Effector memory CD4-positive, alpha-beta T cell (primary cell): Measurements from ENCODE around the gene TUBAL3.

Experiments
- DNase-seq, 3 donors: peaks; one replicate each; pipeline ENCODE4 v3.0.0-alpha.2; 2020
- H3K27ac ChIP-seq: 2 replicates; pipeline ENCODE4 v1.7.0; 2013; ENCODE audit warnings: mild to moderate bottlenecking, low read length, moderate library complexity; ENCODE audit not compliant: insufficient read depth, poor library complexity, severe bottlenecking
- H3K27me3 ChIP-seq: replicated peaks from 2 replicates; pipeline ENCODE4 v1.7.0; 2013; ENCODE audit warnings: mild to moderate bottlenecking, low read length; ENCODE audit not compliant: insufficient read depth, control insufficient read depth, poor library complexity, severe bottlenecking
- H3K36me3 ChIP-seq: 2 replicates; pipeline ENCODE4 v1.7.0; 2013; ENCODE audit warnings: mild to moderate bottlenecking, low read length, moderate library complexity; ENCODE audit not compliant: control insufficient read depth, insufficient read depth
- H3K4me1 ChIP-seq: 2 replicates; pipeline ENCODE4 v1.7.0; 2013; ENCODE audit warnings: low read length, mild to moderate bottlenecking; ENCODE audit not compliant: control insufficient read depth, insufficient read depth, poor library complexity, severe bottlenecking
- H3K4me3 ChIP-seq: 2 replicates; pipeline ENCODE4 v1.7.0; 2013; ENCODE audit warnings: low read length, low read depth, mild to moderate bottlenecking; ENCODE audit not compliant: insufficient read depth, poor library complexity, severe bottlenecking
- H3K9me3 ChIP-seq: 2 replicates; pipeline ENCODE4 v1.7.0; 2013; ENCODE audit warnings: mild to moderate bottlenecking, low read length, moderate library complexity; ENCODE audit not compliant: control insufficient read depth

Gene TUBAL3

DNA sequence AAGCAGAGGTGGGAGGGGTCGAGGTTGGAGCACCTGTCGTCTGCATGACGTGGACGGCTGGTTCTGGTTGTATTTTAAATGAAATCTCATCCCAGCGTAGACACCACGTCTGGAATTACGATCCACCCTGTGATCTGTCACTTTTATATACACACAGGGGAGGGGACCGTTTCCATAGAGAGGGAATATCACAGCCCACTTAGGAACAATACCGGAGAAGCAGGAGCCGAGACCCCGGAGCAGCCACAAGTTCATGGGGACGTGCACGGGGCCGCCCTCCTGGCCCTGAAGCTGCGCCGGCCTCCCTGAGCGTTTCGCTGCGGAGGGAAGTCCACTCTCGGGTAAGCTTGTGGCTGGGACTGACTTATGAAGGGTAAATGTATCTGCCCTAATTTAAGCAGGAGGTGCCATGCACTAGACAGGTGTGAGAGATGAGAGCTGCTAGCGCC is 39.7 kb downstream of the TUBAL3 start, which contains the start of gene UCN3:
TSS of gene UCN3 (plus strand) at position 77 of the 449 bp plus-strand sequence. CDS start 8,755 bp downstream, outside the sequence.
- H3K27ac ChIP-seq: no peak within 1 kb of the TSS
- no peak within 1 kb of the TSS for H3K4me3 ChIP-seq
- no peaks in the 10 kb centered on the region for H3K9me3 ChIP-seq
- H3K36me3 ChIP-seq: no peaks in the 10 kb centered on the region
- no peaks in the 10 kb centered on the region for H3K4me1 ChIP-seq
- no peak for DNase-seq
- H3K27me3 ChIP-seq: no peaks in the 10 kb centered on the region

DNA sequence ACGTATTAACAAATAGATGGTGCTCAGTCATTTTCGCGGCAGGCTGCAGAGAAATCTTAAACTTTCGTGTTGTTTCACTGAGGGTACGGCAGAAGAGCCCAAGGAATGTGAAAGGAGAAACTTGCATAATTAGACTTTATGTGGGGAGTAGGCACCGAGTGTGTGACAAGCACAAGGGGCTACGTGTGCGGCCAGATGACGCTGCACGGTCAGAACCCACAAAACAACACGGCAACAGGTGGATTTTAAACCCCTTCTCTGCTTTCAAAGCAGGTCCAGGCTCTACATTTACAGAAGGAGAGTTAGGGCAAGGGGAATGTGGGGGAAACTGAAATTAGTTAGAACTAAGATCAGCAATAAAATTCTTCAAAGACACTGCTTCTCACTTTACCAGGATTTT is 40.3 kb downstream of the TUBAL3 start:
- no peak overlapping the region for H3K27ac ChIP-seq
- H3K4me3 ChIP-seq: no peak overlapping the region
- no peaks in the 10 kb centered on the region for H3K9me3 ChIP-seq
- no peak for DNase-seq
- no peaks in the 10 kb centered on the region for H3K27me3 ChIP-seq
- H3K36me3 ChIP-seq: no peaks in the 10 kb centered on the region
- no peaks in the 10 kb centered on the region for H3K4me1 ChIP-seq

- H3K27me3 ChIP-seq: no peaks in the 10 kb centered on the region
These were observed 41.8 kb downstream of the TUBAL3 start for GRCh38 chr10:5362873-5363272.

GRCh38 chr10:5361966-5362365 is 42.7 kb downstream of the TUBAL3 start:
- H3K27me3 ChIP-seq: no peaks in the 10 kb centered on the region
- H3K4me1 ChIP-seq: no peaks in the 10 kb centered on the region
- H3K36me3 ChIP-seq: no peaks in the 10 kb centered on the region
- no peaks in the 10 kb centered on the region for H3K9me3 ChIP-seq
- no peak for DNase-seq
- no peak overlapping the region for H3K27ac ChIP-seq
- H3K4me3 ChIP-seq: no peak overlapping the region

More at GRCh38 chr10:5362873-5363272, 41.8 kb downstream of the TUBAL3 start:
- Histone ChIP-seq H3K4me1 (no peaks in the 10 kb centered on the region), H3K4me3 (no peak overlapping the region), H3K27ac (no peak overlapping the region), H3K9me3 (no peaks in the 10 kb centered on the region), H3K36me3 (no peaks in the 10 kb centered on the region)
- DNase-seq: no peak

- Histone ChIP-seq H3K4me1 (no peaks in the 10 kb centered on the region), H3K27me3 (no peaks in the 10 kb centered on the region), H3K27ac (no peak overlapping the region), H3K9me3 (no peaks in the 10 kb centered on the region), H3K36me3 (no peaks in the 10 kb centered on the region), H3K4me3 (no peak overlapping the region)
- DNase-seq: no peak
These were observed 44.2 kb downstream of the TUBAL3 start for GRCh38 chr10:5360318-5360915.

DNA sequence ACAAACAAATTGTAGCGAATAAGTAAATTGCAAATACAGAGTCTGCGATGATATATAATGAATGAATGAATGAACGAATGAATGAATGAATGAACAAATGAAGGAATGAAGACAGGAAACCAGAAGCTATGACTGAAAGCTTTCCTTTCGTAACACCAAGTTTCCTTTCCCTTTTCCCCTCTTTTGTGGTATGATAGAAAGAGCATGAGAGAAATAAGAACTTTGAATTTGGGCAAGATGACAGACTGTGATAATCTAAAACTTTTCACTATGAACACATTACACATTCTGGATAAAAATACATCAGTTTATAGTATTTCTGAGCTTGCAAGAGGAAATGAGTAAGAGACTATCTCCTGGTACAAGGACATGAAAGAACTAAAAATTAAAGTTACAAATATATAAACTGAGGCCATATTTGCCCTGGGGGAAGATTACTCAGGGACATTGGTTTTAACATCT is 48.3 kb downstream of the TUBAL3 start:
- DNase-seq: no peak
- H3K27me3 ChIP-seq: no peaks in the 10 kb centered on the region

DNA sequence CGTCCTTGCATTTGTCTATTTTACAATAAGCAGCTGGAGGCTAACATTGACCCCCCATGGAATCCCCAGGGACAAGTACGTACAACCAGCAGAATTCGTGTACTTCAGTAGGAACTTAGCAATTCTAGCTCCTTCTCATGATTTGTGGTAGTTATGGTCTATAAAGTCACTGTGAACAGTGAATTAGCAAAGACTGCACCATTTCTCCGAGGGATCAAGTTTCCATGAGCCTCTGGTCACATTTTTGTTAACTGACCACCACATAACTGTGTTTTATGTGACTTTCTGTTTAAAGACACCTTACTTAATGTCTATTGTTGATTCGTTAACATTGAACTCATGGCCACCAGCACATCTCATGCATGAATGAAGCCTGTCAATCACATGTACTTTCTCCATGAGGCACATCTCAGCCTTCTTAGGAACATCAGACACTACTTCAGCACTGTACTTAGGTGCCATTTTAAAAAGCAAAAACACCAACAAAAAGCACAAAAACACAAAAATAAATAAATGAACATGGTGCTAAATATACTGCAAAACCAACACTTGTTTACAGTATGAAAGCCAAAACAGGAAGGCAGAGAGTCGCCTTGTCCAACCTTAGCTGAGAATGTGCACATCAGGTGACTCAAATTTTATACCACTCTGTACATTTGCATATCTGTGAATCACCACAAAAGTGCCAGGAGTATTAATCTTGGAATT is 48.9 kb downstream of the TUBAL3 start:
- Histone ChIP-seq H3K9me3 (no peaks in the 10 kb centered on the region), H3K27ac (no peak overlapping the region), H3K27me3 (no peaks in the 10 kb centered on the region), H3K4me1 (no peaks in the 10 kb centered on the region), H3K36me3 (no peaks in the 10 kb centered on the region), H3K4me3 (no peak overlapping the region)
- DNase-seq: no peak

More for the DNA sequence above, 48.3 kb downstream of the TUBAL3 start:
- no peak overlapping the region for H3K27ac ChIP-seq
- no peak overlapping the region for H3K4me3 ChIP-seq
- no peaks in the 10 kb centered on the region for H3K4me1 ChIP-seq
- H3K36me3 ChIP-seq: no peaks in the 10 kb centered on the region
- no peaks in the 10 kb centered on the region for H3K9me3 ChIP-seq

GRCh38 chr10:5354068-5354467 is 50.6 kb downstream of the TUBAL3 start:
- no peak for DNase-seq
- H3K27ac ChIP-seq: no peak overlapping the region
- H3K27me3 ChIP-seq: no peaks in the 10 kb centered on the region
- H3K4me1 ChIP-seq: no peaks in the 10 kb centered on the region
- no peaks in the 10 kb centered on the region for H3K9me3 ChIP-seq
- H3K4me3 ChIP-seq: no peak overlapping the region
- no peaks in the 10 kb centered on the region for H3K36me3 ChIP-seq

DNA sequence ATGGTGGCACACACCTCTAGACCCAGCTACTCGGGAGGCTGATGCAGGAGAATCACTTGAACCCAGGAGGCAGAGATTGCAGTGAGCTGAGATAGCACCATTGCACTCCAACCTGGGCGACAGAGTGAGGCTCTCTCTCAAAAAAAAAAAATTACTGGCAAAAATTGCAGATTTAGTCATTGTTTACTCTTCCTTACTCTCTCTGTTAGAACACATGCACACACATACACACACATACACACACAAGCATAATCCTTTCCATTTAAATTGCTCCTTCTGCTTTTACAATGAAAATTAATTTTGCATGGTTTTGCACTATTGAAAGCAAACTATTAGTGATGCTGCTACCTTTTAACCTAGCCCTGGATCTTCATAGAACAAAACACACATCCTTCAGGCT is 55.3 kb downstream of the TUBAL3 start:
- Histone ChIP-seq H3K27ac (no peak overlapping the region), H3K9me3 (no peaks in the 10 kb centered on the region), H3K4me1 (no peaks in the 10 kb centered on the region), H3K36me3 (no peaks in the 10 kb centered on the region), H3K27me3 (no peaks in the 10 kb centered on the region), H3K4me3 (no peak overlapping the region)
- DNase-seq: no peak

DNA sequence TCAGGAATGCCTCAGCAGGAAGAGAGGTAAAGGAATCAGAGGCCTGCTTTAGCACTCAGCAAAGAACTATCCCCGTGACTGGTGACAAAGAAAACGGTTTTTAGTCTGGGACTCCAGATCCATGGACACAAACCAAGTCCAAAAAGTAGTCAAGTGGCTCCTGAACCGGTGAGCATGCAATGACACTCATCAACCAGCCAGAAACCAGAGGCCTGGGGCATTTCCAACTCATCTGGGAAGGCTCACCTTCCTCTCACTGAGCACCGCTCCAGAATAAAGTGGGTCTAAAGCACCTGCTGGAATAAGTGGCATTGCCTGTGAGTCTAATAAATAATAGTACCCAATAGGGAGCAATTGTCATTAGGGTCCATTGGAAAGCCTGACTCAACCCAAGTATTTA is 57.7 kb downstream of the TUBAL3 start:
- Histone ChIP-seq H3K27ac (no peak overlapping the region), H3K36me3 (no peaks in the 10 kb centered on the region), H3K4me3 (no peak overlapping the region), H3K9me3 (no peaks in the 10 kb centered on the region), H3K4me1 (no peaks in the 10 kb centered on the region), H3K27me3 (no peaks in the 10 kb centered on the region)
- DNase-seq: no peak
